ENCODE data around the gene RBFA.

DNA sequence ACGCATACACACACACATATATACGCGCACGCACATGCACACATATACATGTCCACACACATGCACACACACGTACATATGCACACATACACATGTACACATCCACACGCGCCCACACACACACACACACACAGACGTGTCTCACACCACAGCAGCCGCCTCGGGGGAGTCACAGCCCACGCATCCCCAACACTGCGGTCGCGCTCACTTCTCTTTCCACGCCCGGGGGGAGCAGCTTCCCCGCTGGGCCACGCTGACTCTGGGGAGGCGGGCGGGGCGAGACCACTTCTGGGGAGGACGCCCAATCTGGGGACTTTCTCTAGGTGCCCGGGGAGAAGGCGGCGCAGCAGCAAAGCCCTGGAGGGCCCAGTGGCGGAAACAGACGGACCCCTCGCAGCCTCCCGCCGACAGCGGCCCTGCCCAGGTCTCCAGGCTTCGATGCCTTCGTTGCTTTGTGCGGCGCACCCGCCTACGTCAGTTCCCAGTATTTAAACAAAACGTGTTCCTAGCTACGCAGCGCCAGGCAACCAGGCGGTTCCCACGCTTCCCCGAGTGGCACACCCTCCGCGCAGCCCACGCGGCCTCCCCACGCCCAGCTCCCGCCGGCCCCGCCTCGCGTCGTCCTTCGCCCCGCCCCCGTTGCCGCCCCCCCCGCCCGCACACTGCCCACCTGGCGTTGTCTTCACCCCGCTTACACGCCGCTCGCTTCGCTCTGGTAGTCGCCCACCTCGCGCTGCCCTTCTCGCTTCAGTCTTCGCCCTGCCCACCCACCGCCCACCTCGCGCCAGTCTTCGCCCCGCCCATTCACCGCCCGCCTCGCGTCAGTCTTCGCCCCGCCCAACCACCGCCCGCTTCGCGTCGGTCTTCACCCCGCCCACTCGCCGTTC lies 810 bp upstream of the RBFA start:
- TF ChIP-seq POLR2AphosphoS5 (IDR thresholded peaks at IDR 0.05; ENCODE audit: low read depth, low read length) (no peak), TAF1 (IDR thresholded peaks at IDR 0.05; ENCODE audit: low read depth, low read length) (no peak), POLR2A (IDR thresholded peaks at IDR 0.05; ENCODE audit: low read depth, low read length) (no peak; the same call in 1 of the 2 replicates), SPI1 (IDR thresholded peaks at IDR 0.05; ENCODE audit: low read depth, low read length) (no peak), POU2F2 (IDR thresholded peaks at IDR 0.05; ENCODE audit: low read depth, low read length) (no peak)
